HFFc6 (cell line): ENCODE data around the gene PHF21A. TPM values are rescaled to one million over a fixed set of nuclear protein-coding genes. Genes with fewer than 3 reads are reported as not detected.
"Not testable (repeated sequence)": the region's sequence is repeated elsewhere in the genome, so short reads cannot be mapped to it uniquely, and the experiment has no call there.

Experiments
- DNase-seq: peaks from one replicate; pipeline ENCODE4 v3.0.0-alpha.2; 2018
- H3K27ac Mint-ChIP-seq: 2 replicates; pipeline ENCODE4 v1.8.0; 2020; ENCODE audit warnings: mild to moderate bottlenecking, mixed read lengths
- H3K27me3 Mint-ChIP-seq: 2 replicates; pipeline ENCODE4 v1.8.0; 2021; ENCODE audit warnings: mild to moderate bottlenecking, moderate library complexity, mixed read lengths; ENCODE audit not compliant: insufficient read depth
- H3K36me3 Mint-ChIP-seq: 2 replicates; pipeline ENCODE4 v1.8.0; 2021; ENCODE audit warnings: low read depth, mixed read lengths
- H3K4me1 Mint-ChIP-seq: 2 replicates; pipeline ENCODE4 v1.8.0; 2020; ENCODE audit warnings: low read depth, mixed read lengths
- H3K4me3 Mint-ChIP-seq: 2 replicates; pipeline ENCODE4 v1.8.0; 2020; ENCODE audit warnings: mild to moderate bottlenecking, moderate library complexity, mixed read lengths
- H3K9me3 Mint-ChIP-seq: 2 replicates; pipeline ENCODE4 v1.8.0; 2020; ENCODE audit warnings: mild to moderate bottlenecking, mixed read lengths
- CTCF ChIP-seq: fragments of 200-600 bp; sonication (generic); IDR thresholded peaks from 2 replicates; pipeline ENCODE4 v1.5.0; 2021; ENCODE audit warnings: antibody characterized with exemption, mild to moderate bottlenecking
- total RNA-seq, 6 experiments: library from RNA; stranded (reverse); fragmentation: NEBNext Ultra II Directional; extraction: Animal tissue kit (Norgen Biotek cat#: 25700); gene quantifications; 2 replicates in 1 of 6; 3 replicates in 5 of 6; pipeline ENCODE4 v1.2.3, GENCODE V29; 2021

PHF21A gene
- total RNA-seq, 6 experiments from 2014 or later, result 25.5 to 32.4 (median 26.2) TPM

DNA sequence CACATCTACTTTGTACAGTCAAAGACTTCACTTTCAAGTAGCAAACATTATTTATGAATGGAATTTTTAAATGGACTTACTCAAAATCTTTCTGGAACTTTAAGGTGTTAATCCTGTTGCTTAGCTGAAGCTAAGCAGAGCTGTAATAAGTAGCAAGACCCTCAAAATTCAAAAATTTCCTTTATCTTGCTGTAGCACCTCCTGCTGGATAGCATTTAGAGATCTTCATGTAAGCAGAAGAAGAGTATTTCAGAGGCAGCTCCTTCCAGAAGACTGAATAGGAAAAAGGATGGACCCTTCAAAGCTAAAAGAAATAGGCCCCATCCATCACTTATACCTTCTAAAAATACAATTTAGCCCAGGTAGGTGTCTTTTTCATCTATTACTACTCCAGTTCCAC lies 3.4 kb downstream of the PHF21A start:
- peaks cover 61% of the 10 kb centered on the region for H3K4me1 Mint-ChIP-seq
- no peak overlapping the region for H3K27ac Mint-ChIP-seq
- peak overlapping the region; percentile 91 for H3K4me3 Mint-ChIP-seq
- peak; percentile 65 for TF ChIP-seq CTCF
- no peaks in the 10 kb centered on the region for H3K9me3 Mint-ChIP-seq
- H3K27me3 Mint-ChIP-seq, result peaks cover 1% of the 10 kb centered on the region; the same call in 1 of the 2 replicates
- peak; percentile 13 for DNase-seq
- peaks cover 4% of the 10 kb centered on the region; the same call in 1 of the 2 replicates for H3K36me3 Mint-ChIP-seq

DNA sequence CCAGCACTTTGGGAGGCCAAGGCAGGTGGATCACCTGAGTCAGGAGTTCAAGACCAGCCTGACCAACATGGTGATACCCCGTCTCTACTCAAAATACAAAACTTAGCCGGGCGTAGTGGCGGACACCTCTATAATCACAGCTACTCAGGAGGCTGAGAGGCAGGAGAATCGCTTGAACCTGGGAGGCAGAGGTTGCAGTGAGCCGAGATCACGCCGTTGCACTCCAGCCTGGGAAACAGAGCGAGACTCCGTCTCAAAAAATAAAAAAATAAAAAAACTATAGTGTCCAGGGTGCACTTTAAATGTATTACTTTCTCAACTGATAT lies 4.6 kb downstream of the PHF21A start:
- DNase-seq, H3K4me3 Mint-ChIP-seq, H3K27me3 Mint-ChIP-seq, H3K27ac Mint-ChIP-seq, H3K9me3 Mint-ChIP-seq, H3K36me3 Mint-ChIP-seq: not testable (repeated sequence)
- H3K4me1 Mint-ChIP-seq, result peaks cover 66% of the 10 kb centered on the region

DNA sequence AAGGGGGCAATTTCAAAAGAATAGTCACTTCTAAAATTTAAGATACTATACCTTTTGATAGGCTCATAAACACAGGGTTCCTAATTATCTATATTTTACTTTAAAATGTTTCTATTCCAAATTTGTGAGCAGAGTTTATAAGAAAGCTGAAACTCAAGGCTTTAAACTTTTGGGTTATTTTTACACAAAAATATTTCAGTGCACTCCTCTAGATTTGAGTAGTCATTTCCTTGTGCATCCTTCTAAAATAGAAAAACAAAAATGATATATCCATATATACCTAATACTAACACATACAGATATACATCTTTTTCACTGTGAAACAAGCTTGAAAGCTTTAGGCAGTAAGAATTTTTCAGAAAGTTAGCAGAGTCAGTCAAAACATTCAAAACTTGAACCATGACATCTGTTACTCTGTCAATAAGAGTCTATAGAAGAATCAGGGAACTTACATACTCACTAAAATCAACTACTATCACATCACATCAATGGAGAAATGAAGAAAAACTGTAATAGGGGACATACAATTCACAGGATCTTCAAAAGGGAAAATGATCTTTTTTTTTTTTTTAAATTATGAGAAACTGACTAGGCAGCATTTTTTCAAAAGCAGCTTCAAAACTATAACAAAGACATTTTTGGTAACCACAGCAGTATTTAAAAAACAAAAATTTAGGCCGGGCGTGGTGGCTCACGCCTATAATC lies 5.1 kb downstream of the PHF21A start:
- H3K36me3 Mint-ChIP-seq, result peaks cover 4% of the 10 kb centered on the region; the same call in 1 of the 2 replicates
- DNase-seq, result no peak
- peaks cover 1% of the 10 kb centered on the region; the same call in 1 of the 2 replicates for H3K27me3 Mint-ChIP-seq
- no peaks in the 10 kb centered on the region for H3K9me3 Mint-ChIP-seq
- H3K4me3 Mint-ChIP-seq, result no peak overlapping the region
- TF ChIP-seq CTCF, result no peak
- H3K27ac Mint-ChIP-seq, result no peak overlapping the region
- peaks cover 66% of the 10 kb centered on the region for H3K4me1 Mint-ChIP-seq

GRCh38 chr11:46114961-46115360 lies 6.3 kb downstream of the PHF21A start:
- no peak for TF ChIP-seq CTCF
- peaks cover 66% of the 10 kb centered on the region for H3K4me1 Mint-ChIP-seq
- H3K27me3 Mint-ChIP-seq, result peaks cover 1% of the 10 kb centered on the region; the same call in 1 of the 2 replicates
- H3K4me3 Mint-ChIP-seq, result no peak overlapping the region
- no peaks in the 10 kb centered on the region for H3K9me3 Mint-ChIP-seq
- DNase-seq, result no peak
- H3K27ac Mint-ChIP-seq, result no peak overlapping the region
- H3K36me3 Mint-ChIP-seq, result peaks cover 4% of the 10 kb centered on the region; the same call in 1 of the 2 replicates

DNA sequence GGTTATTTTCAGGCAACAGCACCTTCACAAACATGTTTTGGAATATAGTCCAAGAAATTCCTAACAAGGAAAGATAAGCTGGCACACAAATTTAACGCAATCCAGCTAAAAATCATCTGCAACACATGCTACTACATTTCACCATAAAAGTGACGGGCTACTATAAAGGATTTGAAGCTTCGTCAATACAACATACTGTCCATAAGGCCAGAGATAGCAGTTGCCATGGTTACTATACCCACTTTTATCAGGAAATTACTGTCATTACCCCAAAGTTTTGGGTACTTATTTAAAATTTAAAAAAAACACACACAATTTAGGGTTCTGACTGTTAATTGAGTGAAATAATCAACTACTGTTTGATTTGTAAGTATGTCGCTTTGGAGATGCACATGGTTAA lies 6.9 kb downstream of the PHF21A start:
- H3K9me3 Mint-ChIP-seq, result no peaks in the 10 kb centered on the region
- H3K27ac Mint-ChIP-seq, result no peak overlapping the region
- DNase-seq, result no peak
- H3K27me3 Mint-ChIP-seq, result no peaks in the 10 kb centered on the region
- H3K4me1 Mint-ChIP-seq, result peaks cover 64% of the 10 kb centered on the region
- H3K36me3 Mint-ChIP-seq, result peaks cover 2% of the 10 kb centered on the region; the same call in 1 of the 2 replicates
- no peak overlapping the region for H3K4me3 Mint-ChIP-seq
- no peak for TF ChIP-seq CTCF

DNA sequence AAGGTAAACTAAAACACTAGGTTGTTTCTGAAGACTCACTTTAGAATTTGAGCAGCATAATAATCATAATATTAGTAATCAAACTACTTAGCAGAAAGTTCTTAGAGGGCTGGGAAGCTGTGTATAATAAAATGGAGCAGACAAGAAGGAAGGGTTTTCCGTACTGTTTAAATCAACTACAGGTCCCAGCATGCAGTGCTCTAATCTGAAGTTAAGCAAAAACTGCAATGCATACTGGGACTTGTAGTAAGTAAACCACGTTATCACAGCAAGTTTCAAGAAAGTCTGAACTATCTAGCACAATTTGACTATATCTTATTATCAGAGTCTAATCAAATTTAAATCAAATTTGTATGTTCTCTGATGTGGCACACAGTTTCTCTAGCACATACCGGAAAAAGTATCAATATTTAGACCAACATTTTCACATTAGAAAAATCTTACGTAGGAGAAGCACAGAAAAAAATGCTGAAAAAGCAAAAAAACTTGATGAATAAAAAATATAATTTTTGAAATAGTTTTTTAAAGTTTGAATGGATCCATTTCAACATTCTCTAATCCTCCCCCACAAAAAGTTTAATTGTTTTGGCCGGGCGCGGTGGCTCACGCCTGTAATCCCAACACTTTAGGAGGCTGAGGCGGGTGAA lies 8.2 kb downstream of the PHF21A start:
- H3K9me3 Mint-ChIP-seq, result no peaks in the 10 kb centered on the region
- H3K27me3 Mint-ChIP-seq, result no peaks in the 10 kb centered on the region
- H3K4me1 Mint-ChIP-seq, result peaks cover 51% of the 10 kb centered on the region
- no peak for TF ChIP-seq CTCF
- no peak overlapping the region for H3K4me3 Mint-ChIP-seq
- peak; percentile 46 for DNase-seq
- H3K27ac Mint-ChIP-seq, result no peak overlapping the region
- H3K36me3 Mint-ChIP-seq, result no peaks in the 10 kb centered on the region
